Measurements from ENCODE around the gene TNFRSF25. TPM values are rescaled to one million over a fixed set of nuclear protein-coding genes. Genes with fewer than 3 reads are reported as not detected.

The TNFRSF25 gene
- total and polyA plus RNA-seq, 9 of the 15 experiments (the other 6 are each of a cell fraction or from before 2014, with no cell fraction given) = 0.24 to 0.49 TPM; not detected in 7

GRCh38 chr1:6450943-6451373 is 15.0 kb downstream of the TNFRSF25 start:
- no peak for ATAC-seq
- H3K36me3 ChIP-seq (ENCODE audit: control insufficient read depth, insufficient read depth, low read length) = no peaks in the 10 kb centered on the region
- CTCF ChIA-PET (ENCODE audit: low intra/inter-chr PET ratio) = no interaction called here
- TF ChIP-seq MBD1 (CRISPR knock-in tag; IDR thresholded peaks at IDR 0.05) (no peak), CBX3 (IDR thresholded peaks at IDR 0.05; ENCODE audit: borderline replicate concordance in 1 of 2, low read length in 2 of 2) (no peak), ZNF785 (CRISPR knock-in tag; IDR thresholded peaks at IDR 0.05) (no peak), SRF (CRISPR knock-in tag; IDR thresholded peaks at IDR 0.05) (no peak), TRIM24 (IDR thresholded peaks at IDR 0.05) (no peak), SRSF3 (IDR thresholded peaks at IDR 0.05; ENCODE audit: insufficient read depth, low read length) (no peak), PCBP1 (IDR thresholded peaks at IDR 0.05; ENCODE audit: low read depth, low read length, poor library complexity, severe bottlenecking) (no peak), ZNF143 (CRISPR knock-in tag; IDR thresholded peaks at IDR 0.05) (no peak), THRB (CRISPR knock-in tag; conservative IDR thresholded peaks at IDR 0.05) (no peak), ILK (tag; IDR thresholded peaks at IDR 0.05; ENCODE audit: borderline replicate concordance, low read depth) (no peak), JUND (IDR thresholded peaks at IDR 0.05; ENCODE audit: borderline replicate concordance, low read depth, low read length) (no peak), JUND (tag; IDR thresholded peaks at IDR 0.05; ENCODE audit: borderline replicate concordance, low read depth, low read length) (no peak), FUS (optimal IDR thresholded peaks at IDR 0.05; ENCODE audit: low read depth, low read length) (no peak), ETV5 (CRISPR knock-in tag; IDR thresholded peaks at IDR 0.05; ENCODE audit: low read depth) (no peak), HDAC3 (IDR thresholded peaks at IDR 0.05; ENCODE audit: borderline replicate concordance, partially characterized antibody) (no peak), ZNF75A (CRISPR knock-in tag; IDR thresholded peaks at IDR 0.05) (no peak), ZNF347 (CRISPR knock-in tag; IDR thresholded peaks at IDR 0.05; ENCODE audit: low read depth) (no peak)
- peaks cover 55 to 91% of the 10 kb centered on the region in 2 experiments for H3K27me3 ChIP-seq (ENCODE audit: control insufficient read depth in 2 of 2, insufficient read depth in 2 of 2, low read length in 2 of 2)
- H3K27ac ChIP-seq (ENCODE audit: extremely low read depth, low read depth, low read length) = no peak overlapping the region
- H3K4me1 ChIP-seq (replicated peaks in 1 of 2; ENCODE audit: control insufficient read depth in 2 of 2, insufficient read depth in 2 of 2, low read length in 2 of 2) = peaks cover 0 to 57% of the 10 kb centered on the region in 2 experiments; a peak in 2 of 5 replicates
- POLR2A ChIA-PET = interaction anchor here (0.6 to 1.6 kb wide), 3 partner anchors 10 to 248 kb away, joined by 3 to 5 read pairs (median 3); no protein-coding TSS in a partner anchor
- whole genome bisulfite sequencing (ENCODE audit: insufficient coverage, low coverage, missing lambda C conversion rate) = under 1% methylated on average over 6 of the region's 6 CpGs
- peaks cover 19% of the 10 kb centered on the region; the same call in 1 of the 2 replicates for H4K20me1 ChIP-seq (replicated peaks; ENCODE audit: control insufficient read depth, insufficient read depth, low read length)
- intact Hi-C loops (cut with micrococcal nuclease) = no loop called here
- in situ Hi-C loops (cut with MboI) = no loop called here
- H3K9ac ChIP-seq (ENCODE audit: insufficient read depth in 1 of 2, low read depth in 2 of 2, low read length in 2 of 2) = no peak overlapping the region
- no TSS peak for BruUV-seq (replicated peaks)
- no peak overlapping the region for H3K4me2 ChIP-seq (ENCODE audit: insufficient read depth, low read length)
- no peak overlapping the region for H3K4me3 ChIP-seq
- H2AFZ ChIP-seq (ENCODE audit: low read depth, low read length) = no peak overlapping the region
- no peaks in the 10 kb centered on the region for H3K79me2 ChIP-seq (ENCODE audit: control insufficient read depth, insufficient read depth, low read length)
- H3K9me3 ChIP-seq (replicated peaks; ENCODE audit: control insufficient read depth, insufficient read depth, low read depth, low read length) = no peaks in the 10 kb centered on the region
- H3K9me1 ChIP-seq (ENCODE audit: control insufficient read depth, insufficient read depth, low read length) = peaks cover 2% of the 10 kb centered on the region
- no peak for FAIRE-seq
- no peak for DNase-seq (ENCODE audit: extremely low read depth in 1 of 4, low spot score in 3 of 4)
